Upper lobe of right lung (tissue), 1 donor: ENCODE data around the gene ZNF557. TPM values are rescaled to one million over a fixed set of nuclear protein-coding genes. Genes with fewer than 3 reads are reported as not detected.

Source experiments
- ATAC-seq: fragments of 200-7000 bp; cut with Tn5 transposase; one replicate; pipeline ENCODE4 v1.9.1; 2020; ENCODE audit warnings: mild to moderate bottlenecking, moderate library complexity
- DNase-seq: peaks from one replicate; pipeline ENCODE4 v3.0.0-alpha.2; 2020
- H3K27ac ChIP-seq: fragments of 200-600 bp; one replicate; pipeline ENCODE4 v1.8.0; 2022
- H3K27me3 ChIP-seq: fragments of 200-600 bp; one replicate; pipeline ENCODE4 v1.8.0; 2022; ENCODE audit warnings: mild to moderate bottlenecking
- H3K36me3 ChIP-seq: fragments of 200-600 bp; one replicate; pipeline ENCODE4 v1.8.0; 2022
- H3K4me1 ChIP-seq: fragments of 200-600 bp; one replicate; pipeline ENCODE4 v1.8.0; 2022
- H3K4me3 ChIP-seq: fragments of 200-600 bp; one replicate; pipeline ENCODE4 v1.8.0; 2022; ENCODE audit warnings: mild to moderate bottlenecking
- H3K9me3 ChIP-seq: fragments of 200-600 bp; one replicate; pipeline ENCODE4 v1.8.0; 2022
- CTCF ChIP-seq: fragments of 200-600 bp; IDR thresholded peaks from one replicate; pipeline ENCODE4 v1.8.0; 2022; ENCODE audit warnings: antibody characterized with exemption
- intact Hi-C: fragments of 100-400 bp; cut with DNase I; formaldehyde crosslinking; loops from one replicate; pipeline ENCODE4 v1.11.0; 2022
- total RNA-seq: library from RNA; stranded (reverse); fragmentation: NEBNext Ultra II Directional; extraction: Animal tissue kit (Norgen Biotek cat#: 25700); gene quantifications from one replicate; pipeline ENCODE4 v1.2.1, GENCODE V29; 2021
- donor health status: DM: no; HTN: yes; CAD: no; lungs with severe emphysema.

Gene ZNF557
- total RNA-seq, 1 donor from 2014 or later = 11.1 TPM

GRCh38 chr19:7083076-7083956 is 13.8 kb downstream of the ZNF557 start:
- DNase-seq (no peak), ATAC-seq (no peak)
- H3K36me3 ChIP-seq = peaks cover 61% of the 10 kb centered on the region
- no peak overlapping the region for H3K4me3 ChIP-seq
- no peaks in the 10 kb centered on the region for H3K27me3 ChIP-seq
- H3K9me3 ChIP-seq = peaks cover 88% of the 10 kb centered on the region
- H3K4me1 ChIP-seq = no peaks in the 10 kb centered on the region
- intact Hi-C loops = no loop called here
- no peak for TF ChIP-seq CTCF
- H3K27ac ChIP-seq = no peak overlapping the region

- no peak overlapping the region for H3K4me3 ChIP-seq
- no peak for TF ChIP-seq CTCF
- intact Hi-C loops = no loop called here
- no peak for ATAC-seq
- peaks cover 56% of the 10 kb centered on the region for H3K9me3 ChIP-seq
- DNase-seq = no peak
- H3K4me1 ChIP-seq = no peaks in the 10 kb centered on the region
- H3K27ac ChIP-seq = no peak overlapping the region
- peaks cover 4% of the 10 kb centered on the region for H3K36me3 ChIP-seq
- no peaks in the 10 kb centered on the region for H3K27me3 ChIP-seq
These were observed 19.5 kb downstream of the ZNF557 start for GRCh38 chr19:7088999-7089398.

- DNase-seq = no peak
- H3K27ac ChIP-seq = peak overlapping the region; percentile 91
- ATAC-seq = no peak
These were observed 28.6 kb downstream of the ZNF557 start for GRCh38 chr19:7098096-7098495.

GRCh38 chr19:7098701-7099596 is 29.4 kb downstream of the ZNF557 start:
- DNase-seq = peak; percentile 94
- intact Hi-C loops = no loop called here
- Histone ChIP-seq H3K4me3 (peak overlapping the region; percentile 66), H3K9me3 (no peaks in the 10 kb centered on the region), H3K27ac (peak overlapping the region; percentile 91), H3K27me3 (no peaks in the 10 kb centered on the region), H3K36me3 (no peaks in the 10 kb centered on the region), H3K4me1 (no peaks in the 10 kb centered on the region)
- TF ChIP-seq CTCF = no peak
- ATAC-seq = peak; percentile 94

More at GRCh38 chr19:7098096-7098495, 28.6 kb downstream of the ZNF557 start:
- TF ChIP-seq CTCF = no peak
- Histone ChIP-seq H3K4me3 (peak overlapping the region; percentile 66), H3K4me1 (no peaks in the 10 kb centered on the region), H3K36me3 (no peaks in the 10 kb centered on the region), H3K9me3 (peaks cover 7% of the 10 kb centered on the region), H3K27me3 (no peaks in the 10 kb centered on the region)
- intact Hi-C loops = no loop called here

GRCh38 chr19:7099597-7099921 is 30.1 kb downstream of the ZNF557 start:
- Histone ChIP-seq H3K9me3 (no peaks in the 10 kb centered on the region), H3K27ac (peak overlapping the region; percentile 91), H3K27me3 (no peaks in the 10 kb centered on the region), H3K4me3 (peak overlapping the region; percentile 66), H3K36me3 (no peaks in the 10 kb centered on the region), H3K4me1 (no peaks in the 10 kb centered on the region)
- intact Hi-C loops = no loop called here
- DNase-seq = no peak
- no peak for ATAC-seq
- no peak for TF ChIP-seq CTCF
